ENCODE measurements around the gene TARBP2.

DNA sequence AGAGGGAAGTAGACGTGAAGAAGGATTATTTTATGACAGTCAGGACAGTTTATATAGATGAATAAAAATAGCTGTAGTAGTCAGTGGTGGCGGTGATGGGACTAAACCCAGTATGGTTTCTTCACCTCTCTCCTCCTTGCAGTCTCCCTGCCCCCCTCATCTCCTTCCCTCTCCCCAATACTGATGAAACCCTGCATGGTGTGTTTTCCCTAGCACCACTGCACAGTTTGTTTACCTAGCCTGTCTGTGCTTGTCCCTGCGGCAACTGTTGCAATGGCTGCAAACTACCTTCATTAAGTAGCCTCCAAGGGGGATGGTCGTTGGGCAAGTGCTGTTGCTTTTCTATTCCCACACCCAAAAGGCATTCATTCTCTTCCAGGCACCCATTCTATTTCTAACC lies 34.4 kb upstream of the TARBP2 start:
- no peak for TF ChIP-seq POLR2A (IDR thresholded peaks at IDR 0.05)
- TF ChIP-seq, protein P1, sequence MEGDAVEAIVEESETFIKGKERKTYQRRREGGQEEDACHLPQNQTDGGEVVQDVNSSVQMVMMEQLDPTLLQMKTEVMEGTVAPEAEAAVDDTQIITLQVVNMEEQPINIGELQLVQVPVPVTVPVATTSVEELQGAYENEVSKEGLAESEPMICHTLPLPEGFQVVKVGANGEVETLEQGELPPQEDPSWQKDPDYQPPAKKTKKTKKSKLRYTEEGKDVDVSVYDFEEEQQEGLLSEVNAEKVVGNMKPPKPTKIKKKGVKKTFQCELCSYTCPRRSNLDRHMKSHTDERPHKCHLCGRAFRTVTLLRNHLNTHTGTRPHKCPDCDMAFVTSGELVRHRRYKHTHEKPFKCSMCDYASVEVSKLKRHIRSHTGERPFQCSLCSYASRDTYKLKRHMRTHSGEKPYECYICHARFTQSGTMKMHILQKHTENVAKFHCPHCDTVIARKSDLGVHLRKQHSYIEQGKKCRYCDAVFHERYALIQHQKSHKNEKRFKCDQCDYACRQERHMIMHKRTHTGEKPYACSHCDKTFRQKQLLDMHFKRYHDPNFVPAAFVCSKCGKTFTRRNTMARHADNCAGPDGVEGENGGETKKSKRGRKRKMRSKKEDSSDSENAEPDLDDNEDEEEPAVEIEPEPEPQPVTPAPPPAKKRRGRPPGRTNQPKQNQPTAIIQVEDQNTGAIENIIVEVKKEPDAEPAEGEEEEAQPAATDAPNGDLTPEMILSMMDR (IDR thresholded peaks at IDR 0.05) = no peak
